Neural cell (in vitro differentiated cells): ENCODE data around the gene GZF1. TPM values are rescaled to one million over a fixed set of nuclear protein-coding genes. Genes with fewer than 3 reads are reported as not detected.

Experiments used
- H2AFZ ChIP-seq: fragments of 200-600, 300-800 bp; sonication (generic), shearing (Covaris generic); 2 replicates; pipeline ENCODE4 v1.6.0; 2014; ENCODE audit warnings: low read depth, mild to moderate bottlenecking, antibody characterized with exemption, low read length, moderate library complexity
- H3F3A ChIP-seq: fragments of 200-600 bp; shearing (Covaris generic); 2 replicates; pipeline ENCODE4 v1.6.1; 2016; ENCODE audit warnings: mild to moderate bottlenecking, moderate library complexity, mixed read lengths, antibody characterized with exemption, low read length; ENCODE audit not compliant: insufficient read depth, poor library complexity, severe bottlenecking
- H3K27ac ChIP-seq: fragments of 200-600, 300-800 bp; sonication (generic), shearing (Covaris generic); 2 replicates; pipeline ENCODE4 v1.5.1; 2014; ENCODE audit warnings: mild to moderate bottlenecking, low read length, moderate library complexity
- H3K27me3 ChIP-seq: fragments of 300-800, 200-600 bp; sonication (generic), shearing (Covaris generic); 2 replicates; pipeline ENCODE4 v1.6.0; 2014; ENCODE audit warnings: mild to moderate bottlenecking, low read depth, low read length, moderate library complexity; ENCODE audit not compliant: insufficient read depth
- H3K36me3 ChIP-seq: fragments of 300-800, 200-600 bp; sonication (generic), shearing (Covaris generic); 2 replicates; pipeline ENCODE4 v1.5.1; 2014; ENCODE audit warnings: mild to moderate bottlenecking, antibody characterized with exemption, low read length, moderate library complexity; ENCODE audit not compliant: insufficient read depth
- H3K4me2 ChIP-seq: fragments of 300-800, 200-600 bp; sonication (generic), shearing (Covaris generic); 2 replicates; pipeline ENCODE4 v1.6.0; 2014; ENCODE audit warnings: mild to moderate bottlenecking, low read length
- H3K4me3 ChIP-seq: fragments of 300-800, 200-600 bp; sonication (generic), shearing (Covaris generic); 2 replicates; pipeline ENCODE4 v1.5.1; 2014; ENCODE audit warnings: mild to moderate bottlenecking, low read length, moderate library complexity
- H3K79me2 ChIP-seq: fragments of 200-600 bp; shearing (Covaris generic); replicated peaks from 2 replicates; pipeline ENCODE4 v1.6.0; 2014; ENCODE audit warnings: mild to moderate bottlenecking, low read length, moderate library complexity; ENCODE audit not compliant: insufficient read depth
- H3K9ac ChIP-seq: fragments of 300-800, 200-600 bp; sonication (generic), shearing (Covaris generic); 2 replicates; pipeline ENCODE4 v1.6.1; 2016; ENCODE audit warnings: mild to moderate bottlenecking, low read length, mixed read lengths
- H3K9me2 ChIP-seq: fragments of 200-600 bp; shearing (Covaris generic); 2 replicates; pipeline ENCODE4 v1.6.1; 2016; ENCODE audit warnings: mild to moderate bottlenecking, low read length, mixed read lengths; ENCODE audit not compliant: insufficient read depth
- H3K9me3 ChIP-seq: fragments of 200-600, 300-800 bp; sonication (generic), shearing (Covaris generic); 2 replicates; pipeline ENCODE4 v1.6.1; 2016; ENCODE audit warnings: mild to moderate bottlenecking, mixed run types, low read length, moderate library complexity, mixed read lengths
- H4K20me1 ChIP-seq: fragments of 200-600 bp; shearing (Covaris generic); 2 replicates; pipeline ENCODE4 v1.6.1; 2016; ENCODE audit warnings: mild to moderate bottlenecking, mixed run types; ENCODE audit not compliant: insufficient read depth
- CTCF ChIP-seq: fragments of 450-650 bp; IDR thresholded peaks from 2 replicates; pipeline ENCODE4 v1.5.1; 2014; ENCODE audit warnings: antibody characterized with exemption, mild to moderate bottlenecking, moderate library complexity; ENCODE audit not compliant: poor library complexity, severe bottlenecking
- EP300 ChIP-seq: fragments of 450-650 bp; conservative IDR thresholded peaks from 2 replicates; pipeline ENCODE4 v1.6.1; 2014; ENCODE audit warnings: antibody characterized with exemption, mild to moderate bottlenecking, moderate library complexity; ENCODE audit not compliant: poor library complexity, severe bottlenecking
- EZH2 ChIP-seq: fragments of 200-600, 300-800 bp; shearing (Covaris generic), sonication (generic); IDR thresholded peaks from 2 replicates; pipeline ENCODE4 v1.6.1; 2014; ENCODE audit warnings: antibody characterized with exemption, low read length, borderline replicate concordance, mild to moderate bottlenecking; ENCODE audit not compliant: insufficient read depth, poor library complexity, severe bottlenecking
- MXI1 ChIP-seq: fragments of 450-650 bp; conservative IDR thresholded peaks from 2 replicates; pipeline ENCODE4 v1.6.1; 2014; ENCODE audit warnings: antibody characterized with exemption, mild to moderate bottlenecking; ENCODE audit not compliant: poor library complexity, severe bottlenecking
- POLR2AphosphoS5 ChIP-seq: IDR thresholded peaks from 2 replicates; pipeline ENCODE4 v1.6.1; 2012
- RAD21 ChIP-seq: fragments of 450-650 bp; conservative IDR thresholded peaks from 2 replicates; pipeline ENCODE4 v1.6.1; 2014; ENCODE audit warnings: antibody characterized with exemption, mild to moderate bottlenecking, moderate library complexity
- REST ChIP-seq: IDR thresholded peaks from 2 replicates; pipeline ENCODE4 v1.6.1; 2012; ENCODE audit warnings: borderline replicate concordance
- SMC3 ChIP-seq: fragments of 450-650 bp; conservative IDR thresholded peaks from 2 replicates; pipeline ENCODE4 v1.6.1; 2014; ENCODE audit warnings: antibody characterized with exemption, mild to moderate bottlenecking, moderate library complexity; ENCODE audit not compliant: poor library complexity
- TAF1 ChIP-seq: IDR thresholded peaks from 2 replicates; pipeline ENCODE4 v1.6.1; 2012; ENCODE audit warnings: low read depth
- polyA plus RNA-seq: library from polyadenylated mRNA; depleted of rRNA; stranded (reverse); fragments of >200 nt; gene quantifications from 2 replicates; pipeline ENCODE4 v1.2.3, GENCODE V29; 2014

Gene GZF1
- polyA plus RNA-seq, 1 donor from 2014 or later, result 13.8 TPM

- H3K4me3 ChIP-seq, result no peak overlapping the region
- H3K27ac ChIP-seq, result no peak overlapping the region
- H3K4me2 ChIP-seq, result no peak overlapping the region
- H3K27me3 ChIP-seq, result no peaks in the 10 kb centered on the region
- no peaks in the 10 kb centered on the region for H3K36me3 ChIP-seq
- H3F3A ChIP-seq, result no peaks in the 10 kb centered on the region
- H3K9me2 ChIP-seq, result no peaks in the 10 kb centered on the region
- no peak for TF ChIP-seq EZH2
- no peaks in the 10 kb centered on the region for H4K20me1 ChIP-seq
- H3K9me3 ChIP-seq, result no peaks in the 10 kb centered on the region
- no peak overlapping the region for H3K9ac ChIP-seq
- no peaks in the 10 kb centered on the region for H3K79me2 ChIP-seq
- no peak overlapping the region for H2AFZ ChIP-seq
Measured at GRCh38 chr20:23320317-23320716, 41.7 kb upstream of the GZF1 start.

GRCh38 chr20:23325107-23325506, 36.9 kb upstream of the GZF1 start:
- Histone ChIP-seq H3K36me3 (no peaks in the 10 kb centered on the region), H3K27me3 (no peaks in the 10 kb centered on the region), H3K27ac (no peak overlapping the region), H3K9me3 (no peaks in the 10 kb centered on the region), H3K4me2 (no peak overlapping the region), H3F3A (no peaks in the 10 kb centered on the region), H3K4me3 (no peak overlapping the region), H2AFZ (no peak overlapping the region), H4K20me1 (no peaks in the 10 kb centered on the region), H3K9me2 (no peaks in the 10 kb centered on the region), H3K79me2 (no peaks in the 10 kb centered on the region), H3K9ac (no peak overlapping the region)
- no peak for TF ChIP-seq CTCF
- TF ChIP-seq MXI1, result no peak
- TF ChIP-seq POLR2AphosphoS5, result no peak
- no peak for TF ChIP-seq EZH2

- TF ChIP-seq SMC3 (no peak), TAF1 (no peak), RAD21 (no peak), MXI1 (no peak), EZH2 (no peak), POLR2AphosphoS5 (no peak), REST (no peak), CTCF (no peak), EP300 (no peak)
- no peaks in the 10 kb centered on the region for H3K9me3 ChIP-seq
- H3K4me3 ChIP-seq, result no peak overlapping the region
- no peak overlapping the region for H3K27ac ChIP-seq
- no peaks in the 10 kb centered on the region for H3K36me3 ChIP-seq
- H2AFZ ChIP-seq, result no peak overlapping the region
- H3F3A ChIP-seq, result no peaks in the 10 kb centered on the region
- no peaks in the 10 kb centered on the region for H3K27me3 ChIP-seq
- no peaks in the 10 kb centered on the region for H4K20me1 ChIP-seq
- no peaks in the 10 kb centered on the region for H3K79me2 ChIP-seq
- no peak overlapping the region for H3K9ac ChIP-seq
- no peaks in the 10 kb centered on the region for H3K9me2 ChIP-seq
- H3K4me2 ChIP-seq, result no peak overlapping the region
Measured at GRCh38 chr20:23326774-23327173, 35.2 kb upstream of the GZF1 start.
